Glutamatergic neuron (in vitro differentiated cells): ENCODE measurements around the gene NRARP. TPM values are rescaled to one million over a fixed set of nuclear protein-coding genes. Genes with fewer than 3 reads are reported as not detected.
"Not testable (repeated sequence)": the region's sequence is repeated elsewhere in the genome, so short reads cannot be mapped to it uniquely, and the experiment has no call there.

Experiments used
- DNase-seq: peaks from one replicate; pipeline ENCODE4 v3.0.0; 2022
- H3K27ac Mint-ChIP-seq: one replicate; pipeline ENCODE4 v1.8.0; 2020; ENCODE audit warnings: mild to moderate bottlenecking, mixed read lengths, inconsistent platforms; ENCODE audit not compliant: unreplicated experiment
- H3K27me3 Mint-ChIP-seq: one replicate; pipeline ENCODE4 v1.8.0; 2020; ENCODE audit warnings: mild to moderate bottlenecking, moderate library complexity, mixed read lengths, inconsistent platforms; ENCODE audit not compliant: unreplicated experiment
- H3K36me3 Mint-ChIP-seq: one replicate; pipeline ENCODE4 v1.8.0; 2020; ENCODE audit warnings: mild to moderate bottlenecking, mixed read lengths, inconsistent platforms; ENCODE audit not compliant: unreplicated experiment
- H3K4me1 Mint-ChIP-seq: one replicate; pipeline ENCODE4 v1.8.0; 2020; ENCODE audit warnings: mild to moderate bottlenecking, low read depth, mixed read lengths, inconsistent platforms; ENCODE audit not compliant: unreplicated experiment
- H3K4me3 Mint-ChIP-seq: one replicate; pipeline ENCODE4 v1.8.0; 2020; ENCODE audit warnings: mild to moderate bottlenecking, mixed read lengths, inconsistent platforms; ENCODE audit not compliant: unreplicated experiment
- H3K9me3 Mint-ChIP-seq: one replicate; pipeline ENCODE4 v1.8.0; 2020; ENCODE audit warnings: mild to moderate bottlenecking, moderate library complexity, mixed read lengths, inconsistent platforms; ENCODE audit not compliant: unreplicated experiment
- total RNA-seq: library from RNA; stranded (reverse); fragmentation: NEBNext Ultra II Directional; extraction: Animal tissue kit (Norgen Biotek cat#: 25700); gene quantifications from one replicate; pipeline ENCODE4 v1.2.1, GENCODE V29; 2021; ENCODE audit not compliant: unreplicated experiment
- TF ChIP-seq, protein P1 (sequence below): fragments of 200-600 bp; sonication (generic); IDR thresholded peaks from one replicate; pipeline ENCODE4 v1.5.0; 2021; ENCODE audit not compliant: partially characterized antibody, unreplicated experiment

The NRARP gene
- total RNA-seq, 1 donor from 2014 or later = 15.2 TPM

DNA sequence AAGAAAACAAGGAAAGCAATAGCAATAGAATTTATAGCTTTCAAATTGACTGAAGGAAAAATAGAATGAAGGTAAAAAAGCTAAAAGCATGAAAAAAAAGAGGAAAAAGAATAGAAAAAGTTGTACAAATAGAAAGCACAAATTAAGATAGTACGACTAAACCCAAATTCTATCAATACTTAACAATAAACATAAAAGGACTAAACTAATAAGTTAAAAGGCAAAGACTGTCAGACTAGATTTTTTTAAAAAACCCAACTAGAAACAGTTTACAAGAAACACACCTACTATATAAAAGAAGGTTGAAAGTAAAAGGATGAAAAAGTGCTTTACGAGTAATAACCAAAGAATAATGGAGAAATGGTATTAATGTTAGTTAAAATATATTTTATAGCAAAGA is 34.7 kb upstream of the NRARP start:
- TF ChIP-seq, protein P1, sequence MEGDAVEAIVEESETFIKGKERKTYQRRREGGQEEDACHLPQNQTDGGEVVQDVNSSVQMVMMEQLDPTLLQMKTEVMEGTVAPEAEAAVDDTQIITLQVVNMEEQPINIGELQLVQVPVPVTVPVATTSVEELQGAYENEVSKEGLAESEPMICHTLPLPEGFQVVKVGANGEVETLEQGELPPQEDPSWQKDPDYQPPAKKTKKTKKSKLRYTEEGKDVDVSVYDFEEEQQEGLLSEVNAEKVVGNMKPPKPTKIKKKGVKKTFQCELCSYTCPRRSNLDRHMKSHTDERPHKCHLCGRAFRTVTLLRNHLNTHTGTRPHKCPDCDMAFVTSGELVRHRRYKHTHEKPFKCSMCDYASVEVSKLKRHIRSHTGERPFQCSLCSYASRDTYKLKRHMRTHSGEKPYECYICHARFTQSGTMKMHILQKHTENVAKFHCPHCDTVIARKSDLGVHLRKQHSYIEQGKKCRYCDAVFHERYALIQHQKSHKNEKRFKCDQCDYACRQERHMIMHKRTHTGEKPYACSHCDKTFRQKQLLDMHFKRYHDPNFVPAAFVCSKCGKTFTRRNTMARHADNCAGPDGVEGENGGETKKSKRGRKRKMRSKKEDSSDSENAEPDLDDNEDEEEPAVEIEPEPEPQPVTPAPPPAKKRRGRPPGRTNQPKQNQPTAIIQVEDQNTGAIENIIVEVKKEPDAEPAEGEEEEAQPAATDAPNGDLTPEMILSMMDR = no peak
- H3K27me3 Mint-ChIP-seq = peaks cover 3% of the 10 kb centered on the region
- DNase-seq = no peak
- H3K36me3 Mint-ChIP-seq = peaks cover 12% of the 10 kb centered on the region
- peaks cover 10% of the 10 kb centered on the region for H3K9me3 Mint-ChIP-seq
- H3K4me1 Mint-ChIP-seq = no peaks in the 10 kb centered on the region
- no peak overlapping the region for H3K27ac Mint-ChIP-seq
- no peak overlapping the region for H3K4me3 Mint-ChIP-seq

DNA sequence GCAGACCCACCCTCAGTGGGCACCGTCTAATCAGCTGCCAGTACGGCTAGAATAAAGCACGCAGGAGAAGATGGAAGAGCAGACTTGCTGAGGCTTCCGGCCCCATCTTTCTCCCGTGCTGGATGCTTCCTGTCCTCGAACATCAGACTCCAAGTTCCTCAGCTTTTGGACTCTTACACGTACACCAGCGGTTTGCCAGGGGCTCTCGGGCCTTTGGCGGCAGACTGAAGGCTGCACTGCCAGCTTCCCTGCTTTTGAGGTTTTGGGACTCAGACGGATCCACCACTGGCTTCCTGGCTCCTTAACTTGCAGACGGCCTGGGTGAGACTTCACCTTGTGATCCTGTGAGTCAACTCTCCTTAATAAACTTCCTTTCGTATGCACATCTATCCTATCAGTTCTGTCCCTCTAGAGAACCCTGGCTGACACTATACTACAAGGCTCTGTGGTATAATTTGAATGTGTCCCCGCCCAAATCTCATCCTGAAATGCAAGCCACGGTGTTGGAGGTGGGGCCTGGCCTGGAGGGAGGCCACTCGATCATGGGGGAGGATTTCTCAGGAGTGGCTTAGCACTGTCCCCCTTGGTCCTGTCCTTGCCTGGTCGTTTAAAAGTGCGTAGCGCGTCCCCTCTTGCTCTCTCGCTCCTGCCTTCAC is 31.1 kb upstream of the NRARP start:
- H3K27ac Mint-ChIP-seq = no peak overlapping the region
- peaks cover 9% of the 10 kb centered on the region for H3K36me3 Mint-ChIP-seq
- TF ChIP-seq, protein P1 = no peak

DNA sequence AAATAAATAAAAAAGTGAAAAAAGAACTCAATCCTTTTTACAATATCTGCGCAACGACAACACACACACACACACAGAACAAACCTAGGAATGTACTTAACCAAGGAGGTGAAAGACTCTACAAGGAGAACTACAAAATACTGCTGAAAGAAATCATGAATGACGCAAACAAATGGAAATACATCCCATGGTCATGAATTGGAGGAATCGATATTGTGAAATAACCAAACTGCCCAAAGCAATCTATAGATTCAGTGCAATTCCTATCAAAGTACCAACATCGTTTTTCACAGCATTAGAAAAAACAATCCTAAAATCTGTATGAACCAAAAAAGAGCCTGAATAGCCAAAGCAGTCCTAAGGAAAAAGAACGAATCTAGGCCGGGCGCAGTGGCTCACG is 29.9 kb upstream of the NRARP start:
- peaks cover 9% of the 10 kb centered on the region for H3K9me3 Mint-ChIP-seq
- H3K27me3 Mint-ChIP-seq = peaks cover 3% of the 10 kb centered on the region
- TF ChIP-seq, protein P1 = no peak
- H3K4me3 Mint-ChIP-seq = no peak overlapping the region
- no peak for DNase-seq
- H3K4me1 Mint-ChIP-seq = no peaks in the 10 kb centered on the region
- no peak overlapping the region for H3K27ac Mint-ChIP-seq
- peaks cover 9% of the 10 kb centered on the region for H3K36me3 Mint-ChIP-seq

More for the DNA sequence above, 31.1 kb upstream of the NRARP start:
- Mint-ChIP-seq H3K4me1 (no peaks in the 10 kb centered on the region), H3K9me3 (peaks cover 9% of the 10 kb centered on the region), H3K27me3 (peaks cover 3% of the 10 kb centered on the region), H3K4me3 (no peak overlapping the region)
- no peak for DNase-seq

DNA sequence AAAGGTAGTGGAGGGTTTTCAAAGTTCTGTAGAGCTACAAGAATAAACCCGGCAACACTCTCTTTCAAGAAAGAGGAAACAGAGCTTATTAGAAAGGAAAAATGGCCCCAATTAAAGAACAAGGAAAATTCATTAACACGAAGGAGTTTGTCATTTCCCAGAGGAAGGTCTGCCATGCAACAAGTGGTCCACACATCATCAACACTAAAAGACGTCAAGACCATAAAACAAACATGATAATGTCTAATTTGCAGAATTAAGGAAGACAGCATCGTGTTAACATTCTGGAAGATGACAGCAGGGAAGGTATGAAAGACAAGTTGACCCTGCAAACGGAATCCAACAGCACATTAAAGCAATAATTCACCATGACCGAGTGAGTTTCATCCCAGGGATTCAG is 28.6 kb upstream of the NRARP start:
- Mint-ChIP-seq H3K27ac (no peak overlapping the region), H3K9me3 (peaks cover 9% of the 10 kb centered on the region)

DNA sequence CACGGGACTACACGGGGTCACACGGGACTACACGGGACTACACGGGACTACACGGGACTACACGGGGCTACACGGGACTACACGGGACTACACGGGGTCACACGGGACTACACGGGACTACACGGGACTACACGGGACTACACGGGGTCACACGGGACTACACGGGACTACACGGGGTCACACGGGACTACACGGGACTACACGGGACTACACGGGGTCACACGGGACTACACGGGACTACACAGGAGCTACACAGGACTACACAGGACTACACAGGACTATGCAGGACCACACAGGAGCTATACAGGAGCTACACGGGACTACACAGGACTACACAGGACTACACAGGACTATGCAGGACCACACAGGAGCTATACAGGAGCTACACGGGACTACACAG is 27.5 kb upstream of the NRARP start:
- H3K27ac Mint-ChIP-seq, H3K9me3 Mint-ChIP-seq, H3K4me3 Mint-ChIP-seq, H3K4me1 Mint-ChIP-seq, DNase-seq, H3K27me3 Mint-ChIP-seq: not testable (repeated sequence)
- H3K36me3 Mint-ChIP-seq = peaks cover 19% of the 10 kb centered on the region

More for the DNA sequence above, 28.6 kb upstream of the NRARP start:
- DNase-seq = no peak
- Mint-ChIP-seq H3K4me3 (no peak overlapping the region), H3K4me1 (no peaks in the 10 kb centered on the region), H3K36me3 (peaks cover 19% of the 10 kb centered on the region), H3K27me3 (peaks cover 3% of the 10 kb centered on the region)
- TF ChIP-seq, protein P1 = no peak

DNA sequence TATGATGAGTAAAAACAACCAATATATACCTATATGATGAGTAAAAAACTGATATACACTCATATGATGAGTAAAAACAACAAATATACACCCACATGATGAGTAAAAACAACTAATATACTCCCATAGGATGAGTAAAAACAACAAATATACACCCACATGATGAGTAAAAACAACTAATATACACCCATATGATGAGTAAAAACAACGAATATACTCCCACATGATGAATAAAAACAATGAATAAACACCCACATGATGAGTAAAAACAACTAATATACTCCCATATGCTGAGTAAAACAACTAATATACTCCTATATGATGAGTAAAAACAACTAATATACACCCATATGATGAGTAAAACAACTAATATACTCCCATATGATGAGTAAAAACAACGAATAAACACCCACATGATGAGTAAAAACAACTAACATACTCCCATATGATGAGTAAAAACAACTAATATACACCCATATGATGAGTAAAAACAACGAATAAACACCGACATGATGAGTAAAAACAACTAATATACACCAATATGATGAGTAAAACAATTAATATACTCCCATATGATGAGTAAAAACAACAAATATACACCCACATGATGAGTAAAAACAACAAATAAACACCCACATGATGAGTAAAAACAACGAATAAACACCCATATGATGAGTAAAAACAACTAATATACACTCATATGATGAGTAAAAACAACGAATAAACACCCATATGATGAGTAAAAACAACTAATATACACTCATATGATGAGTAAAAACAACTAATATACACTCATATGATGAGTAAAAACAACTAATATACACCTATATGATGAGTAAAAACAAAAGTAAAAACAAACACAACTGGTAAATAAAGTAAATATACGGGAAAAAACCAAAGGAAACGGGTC is 25.8 kb upstream of the NRARP start:
- not testable (repeated sequence) for H3K4me3 Mint-ChIP-seq, H3K27me3 Mint-ChIP-seq, H3K9me3 Mint-ChIP-seq, H3K4me1 Mint-ChIP-seq, H3K27ac Mint-ChIP-seq, DNase-seq
- peaks cover 18% of the 10 kb centered on the region for H3K36me3 Mint-ChIP-seq
